Skeletal muscle satellite cell (primary cell): Measurements from ENCODE around the gene TBC1D5.
"Not testable (repeated sequence)": the region's sequence is repeated elsewhere in the genome, so short reads cannot be mapped to it uniquely, and the experiment has no call there.

Experiments
- H3K27me3 ChIP-seq: 2 replicates; pipeline ENCODE4 v1.7.0; 2013; ENCODE audit warnings: low read length; ENCODE audit not compliant: control insufficient read depth, insufficient read depth
- H3K36me3 ChIP-seq: 2 replicates; pipeline ENCODE4 v1.7.0; 2013; ENCODE audit warnings: mild to moderate bottlenecking, control low read depth, low read length; ENCODE audit not compliant: insufficient read depth
- H3K4me1 ChIP-seq: 2 replicates; pipeline ENCODE4 v1.7.0; 2013; ENCODE audit warnings: low read length; ENCODE audit not compliant: control insufficient read depth, insufficient read depth
- H3K4me2 ChIP-seq: 2 replicates; pipeline ENCODE4 v1.7.0; 2013; ENCODE audit warnings: mild to moderate bottlenecking, low read length
- H3K4me3 ChIP-seq: 2 replicates; pipeline ENCODE4 v1.7.0; 2013; ENCODE audit warnings: low read length
- H3K9ac ChIP-seq: 2 replicates; pipeline ENCODE4 v1.7.0; 2013; ENCODE audit warnings: mild to moderate bottlenecking, low read depth, low read length, moderate library complexity
- H3K9me3 ChIP-seq: replicated peaks from 2 replicates; pipeline ENCODE4 v1.7.0; 2013; ENCODE audit warnings: mild to moderate bottlenecking, control low read depth, low read length

Gene TBC1D5

GRCh38 chr3:17136136-17136721 lies 606.2 kb downstream of the TBC1D5 start:
- Histone ChIP-seq H3K9ac (no peak overlapping the region), H3K4me3 (no peak overlapping the region), H3K36me3 (no peaks in the 10 kb centered on the region), H3K4me1 (peaks cover 11% of the 10 kb centered on the region), H3K4me2 (no peak overlapping the region), H3K27me3 (peaks cover 3% of the 10 kb centered on the region), H3K9me3 (no peaks in the 10 kb centered on the region)

- Histone ChIP-seq H3K36me3 (no peaks in the 10 kb centered on the region), H3K4me1 (peaks cover 5% of the 10 kb centered on the region), H3K9ac (no peak overlapping the region), H3K4me2 (no peak overlapping the region), H3K27me3 (peaks cover 3% of the 10 kb centered on the region), H3K4me3 (no peak overlapping the region), H3K9me3 (no peaks in the 10 kb centered on the region)
These were observed 606.7 kb downstream of the TBC1D5 start for GRCh38 chr3:17135696-17136095.

GRCh38 chr3:17133632-17134545 lies 608.5 kb downstream of the TBC1D5 start:
- H3K9ac ChIP-seq = no peak overlapping the region
- no peak overlapping the region for H3K4me2 ChIP-seq
- peaks cover 3% of the 10 kb centered on the region for H3K27me3 ChIP-seq
- no peaks in the 10 kb centered on the region for H3K9me3 ChIP-seq
- H3K4me3 ChIP-seq = no peak overlapping the region
- H3K4me1 ChIP-seq = no peaks in the 10 kb centered on the region
- H3K36me3 ChIP-seq = no peaks in the 10 kb centered on the region

GRCh38 chr3:17132286-17133115 lies 609.9 kb downstream of the TBC1D5 start:
- Histone ChIP-seq H3K9me3 (no peaks in the 10 kb centered on the region), H3K9ac (no peak overlapping the region), H3K4me1 (no peaks in the 10 kb centered on the region), H3K27me3 (no peaks in the 10 kb centered on the region), H3K4me2 (no peak overlapping the region), H3K36me3 (no peaks in the 10 kb centered on the region), H3K4me3 (no peak overlapping the region)

- no peak overlapping the region for H3K9ac ChIP-seq
- H3K4me3 ChIP-seq = no peak overlapping the region
- no peaks in the 10 kb centered on the region for H3K27me3 ChIP-seq
- no peaks in the 10 kb centered on the region for H3K9me3 ChIP-seq
- no peak overlapping the region for H3K4me2 ChIP-seq
- no peaks in the 10 kb centered on the region for H3K4me1 ChIP-seq
- no peaks in the 10 kb centered on the region for H3K36me3 ChIP-seq
These were observed 611.5 kb downstream of the TBC1D5 start for GRCh38 chr3:17130956-17131355.

- H3K4me1 ChIP-seq = no peaks in the 10 kb centered on the region
- no peaks in the 10 kb centered on the region for H3K9me3 ChIP-seq
- no peak overlapping the region for H3K4me2 ChIP-seq
- no peak overlapping the region for H3K4me3 ChIP-seq
- no peaks in the 10 kb centered on the region for H3K36me3 ChIP-seq
- no peaks in the 10 kb centered on the region for H3K27me3 ChIP-seq
- H3K9ac ChIP-seq = no peak overlapping the region
These were observed 612.9 kb downstream of the TBC1D5 start for GRCh38 chr3:17129556-17129955.

- H3K36me3 ChIP-seq, H3K27me3 ChIP-seq, H3K4me2 ChIP-seq, H3K9me3 ChIP-seq, H3K4me3 ChIP-seq, H3K9ac ChIP-seq, H3K4me1 ChIP-seq: not testable (repeated sequence)
These were observed 613.8 kb downstream of the TBC1D5 start for GRCh38 chr3:17128671-17129070.

- Histone ChIP-seq H3K9ac (no peak overlapping the region), H3K36me3 (no peaks in the 10 kb centered on the region), H3K27me3 (no peaks in the 10 kb centered on the region), H3K4me2 (no peak overlapping the region), H3K9me3 (no peaks in the 10 kb centered on the region), H3K4me1 (no peaks in the 10 kb centered on the region), H3K4me3 (no peak overlapping the region)
These were observed 616.5 kb downstream of the TBC1D5 start for GRCh38 chr3:17125738-17126442.

- H3K9ac ChIP-seq = no peak overlapping the region
- no peak overlapping the region for H3K4me2 ChIP-seq
- H3K36me3 ChIP-seq = no peaks in the 10 kb centered on the region
- no peak overlapping the region for H3K4me3 ChIP-seq
- no peaks in the 10 kb centered on the region for H3K4me1 ChIP-seq
- H3K9me3 ChIP-seq = no peaks in the 10 kb centered on the region
- H3K27me3 ChIP-seq = peaks cover under 1% of the 10 kb centered on the region
These were observed 619.7 kb downstream of the TBC1D5 start for GRCh38 chr3:17122758-17123157.

GRCh38 chr3:17121336-17121735 lies 621.1 kb downstream of the TBC1D5 start:
- no peak overlapping the region for H3K4me3 ChIP-seq
- no peak overlapping the region for H3K9ac ChIP-seq
- H3K4me2 ChIP-seq = no peak overlapping the region
- H3K27me3 ChIP-seq = peaks cover 3% of the 10 kb centered on the region
- no peaks in the 10 kb centered on the region for H3K36me3 ChIP-seq
- no peaks in the 10 kb centered on the region for H3K9me3 ChIP-seq
- H3K4me1 ChIP-seq = no peaks in the 10 kb centered on the region

GRCh38 chr3:17120115-17120514 lies 622.3 kb downstream of the TBC1D5 start:
- no peaks in the 10 kb centered on the region for H3K36me3 ChIP-seq
- peaks cover 3% of the 10 kb centered on the region for H3K27me3 ChIP-seq
- no peak overlapping the region for H3K4me3 ChIP-seq
- H3K4me2 ChIP-seq = no peak overlapping the region
- no peaks in the 10 kb centered on the region for H3K4me1 ChIP-seq
- H3K9me3 ChIP-seq = no peaks in the 10 kb centered on the region
- H3K9ac ChIP-seq = no peak overlapping the region
